Measurements from ENCODE around the gene AGPS. TPM values are rescaled to one million over a fixed set of nuclear protein-coding genes. Genes with fewer than 3 reads are reported as not detected.

Gene AGPS
- total and polyA plus RNA-seq, 10 of the 15 experiments (the other 5 are each of a cell fraction or from before 2014, with no cell fraction given) = 7.9 to 54.2 (median 38.7) TPM

- TF ChIP-seq RCOR1 (conservative IDR thresholded peaks at IDR 0.05; ENCODE audit: low read depth, low read length) = no peak
These were observed 187.0 kb downstream of the AGPS start (continued) for GRCh38 chr2:177579486-177580036.

- 100% methylated on average over 1 of the region's 1 CpG for WGBS (ENCODE audit: insufficient coverage, insufficient replicate concordance, low lambda C conversion rate, missing lambda C conversion rate)
- Histone ChIP-seq H3K36me3 (ENCODE audit: control insufficient read depth in 2 of 2, insufficient read depth in 2 of 2, low read length in 1 of 2) (no peaks in the 10 kb centered on the region), H3K9ac (ENCODE audit: control insufficient read depth, insufficient read depth, low read length) (no peak overlapping the region), H3K27me3 (replicated peaks in 1 of 2; ENCODE audit: control insufficient read depth in 2 of 2, insufficient read depth in 2 of 2, low read length in 1 of 2) (no peaks in the 10 kb centered on the region; a peak in 1 of 4 replicates), H3K9me3 (replicated peaks; ENCODE audit: control insufficient read depth, insufficient read depth, low read length) (no peaks in the 10 kb centered on the region), H3K4me2 (ENCODE audit: control insufficient read depth, insufficient read depth) (no peak overlapping the region), H3K27ac (ENCODE audit: control insufficient read depth, insufficient read depth) (no peak overlapping the region), H2AFZ (ENCODE audit: control insufficient read depth, low read depth, low read length) (no peak overlapping the region), H3K4me1 (ENCODE audit: control insufficient read depth, insufficient read depth, low read length) (no peaks in the 10 kb centered on the region), H3K79me2 (ENCODE audit: control insufficient read depth, insufficient read depth, low read length) (no peaks in the 10 kb centered on the region), H4K20me1 (ENCODE audit: control insufficient read depth, insufficient read depth) (no peaks in the 10 kb centered on the region), H3K4me3 (no peak overlapping the region)
- ChIA-PET CTCF (no interaction called here), RAD21 (ENCODE audit: unreplicated experiment) (no interaction called here), SMC1A (ENCODE audit: uncharacterized antibody, unreplicated experiment) (no interaction called here), POLR2A (interaction anchor here (1.1 kb wide), 1 partner anchor 47 kb away, joined by 3 read pairs; no protein-coding TSS in a partner anchor)
- intact Hi-C loops (cut with micrococcal nuclease; ENCODE audit: unreplicated experiment) = no loop called here
- BruUV-seq (replicated peaks) = no TSS peak
- DNase-seq (ENCODE audit: low read depth, low spot score) (no peak), FAIRE-seq (no peak), ATAC-seq (no peak)
- in situ Hi-C loops (cut with MboI) = no loop called here
- no peak for TF ChIP-seq ZBTB40 (IDR thresholded peaks at IDR 0.05; ENCODE audit: borderline replicate concordance)
- no peak for TF ChIP-seq ZBTB11 (CRISPR knock-in tag; IDR thresholded peaks at IDR 0.05)
- TF ChIP-seq KLF5 (IDR thresholded peaks at IDR 0.05; ENCODE audit: partially characterized antibody) = no peak
- TF ChIP-seq ZNF622 (IDR thresholded peaks at IDR 0.05) = no peak
These were observed 189.4 kb downstream of the AGPS start for GRCh38 chr2:177582000-177582399.
